IPS DF 4.7 (cell line): ENCODE data around the gene SCGB1D4.

ENCODE experiments used
- DNase-seq: peaks from one replicate; pipeline ENCODE4 v3.0.0-alpha.2; 2013; ENCODE audit warnings: low spot score; ENCODE audit errors: extremely low read depth

SCGB1D4 gene

DNA sequence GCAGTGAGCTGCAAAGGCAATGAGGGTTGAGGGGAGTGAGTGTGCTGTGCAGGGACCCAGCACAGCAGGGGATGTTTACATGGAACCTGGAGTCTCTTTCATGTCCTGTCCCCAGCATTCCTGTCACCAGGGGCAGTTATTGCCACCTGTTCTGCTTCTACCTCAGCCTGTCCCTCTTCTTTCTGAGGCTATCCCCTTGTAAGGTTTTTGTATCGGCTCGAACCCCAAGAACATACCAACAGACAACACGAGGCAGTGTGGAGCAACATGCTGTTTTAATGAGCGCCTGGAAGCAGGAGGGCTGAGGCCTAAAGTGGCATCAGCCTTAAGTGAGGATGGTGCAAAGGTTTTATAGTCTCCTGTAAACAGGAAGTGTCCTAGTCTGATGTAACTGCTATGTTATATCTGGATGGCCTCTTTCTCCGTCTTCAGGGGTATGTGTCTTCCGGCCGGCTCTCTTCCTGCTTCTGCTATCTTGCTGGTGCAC lies 25.0 kb downstream of the SCGB1D4 start:
- no peak for DNase-seq

DNA sequence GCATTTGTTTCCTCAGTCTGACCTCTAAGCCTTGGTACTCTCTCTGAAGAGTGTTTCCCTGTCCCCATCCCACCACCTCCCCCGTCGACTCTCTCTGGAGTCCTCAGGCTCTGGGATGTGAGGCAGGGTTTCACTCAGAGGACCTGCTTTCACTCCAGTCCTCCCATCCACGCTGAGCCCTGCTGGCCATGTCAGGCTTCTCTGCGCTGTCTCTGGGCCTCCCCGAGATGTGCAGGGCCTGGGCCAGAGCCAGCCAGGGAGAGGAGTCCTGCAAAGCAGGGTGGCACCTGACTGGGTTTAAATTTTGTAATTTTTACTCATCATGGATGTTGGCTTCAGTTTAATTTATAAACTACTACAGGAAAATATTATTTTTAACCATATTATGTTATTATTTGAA lies 25.6 kb downstream of the SCGB1D4 start:
- DNase-seq, result no peak

DNA sequence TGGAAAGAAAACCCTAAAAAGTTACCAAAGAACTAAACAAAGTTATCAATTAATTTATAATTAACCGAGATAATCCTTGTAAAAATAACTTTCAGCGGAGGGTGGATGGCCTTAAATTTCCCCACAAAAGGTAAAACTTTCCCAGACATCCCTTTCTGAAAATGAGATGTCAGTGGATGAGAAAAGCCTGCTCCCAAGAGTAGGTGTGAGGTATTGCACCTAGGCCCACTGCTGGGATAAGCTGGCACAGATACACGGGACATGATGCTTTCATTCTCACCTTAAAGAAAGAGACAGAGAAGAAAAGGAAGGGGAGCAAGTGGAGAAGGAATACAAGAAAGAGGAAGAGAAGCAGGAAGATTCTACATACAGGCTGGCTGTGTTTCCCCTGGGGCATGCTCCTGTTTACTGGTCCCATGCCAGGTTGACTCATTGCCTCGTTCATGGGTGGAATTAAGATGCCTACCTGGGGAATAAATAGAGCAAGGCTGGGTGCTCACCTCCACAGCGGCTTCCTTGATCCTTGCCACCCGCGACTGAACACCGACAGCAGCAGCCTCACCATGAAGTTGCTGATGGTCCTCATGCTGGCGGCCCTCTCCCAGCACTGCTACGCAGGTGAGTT lies 29.1 kb downstream of the SCGB1D4 start, which contains the start of gene SCGB2A2:
TSS of gene SCGB2A2 (plus strand) at position 505 of the 625 bp plus-strand sequence. CDS start at position 564, 59 bp downstream.
- no peak for DNase-seq

DNA sequence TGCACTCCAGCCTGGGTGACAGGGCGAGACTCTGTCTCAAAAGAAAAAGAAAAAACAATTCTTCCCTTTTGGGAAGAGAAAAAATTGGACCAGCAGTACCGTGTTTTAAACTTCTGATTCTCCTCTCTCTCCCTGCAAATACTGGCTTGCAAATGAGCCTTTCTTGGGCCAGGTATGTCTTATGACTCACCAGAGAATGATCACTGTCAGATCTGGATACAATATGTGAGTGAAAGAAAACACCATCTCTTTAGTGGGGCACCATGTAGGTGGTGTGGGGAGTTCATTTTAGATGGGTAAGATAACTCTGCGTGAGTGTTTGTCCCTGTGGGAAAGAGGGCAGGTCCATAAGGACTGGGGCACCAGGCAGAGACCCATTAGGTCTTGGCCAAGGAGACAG lies 31.3 kb downstream of the SCGB1D4 start:
- no peak for DNase-seq

DNA sequence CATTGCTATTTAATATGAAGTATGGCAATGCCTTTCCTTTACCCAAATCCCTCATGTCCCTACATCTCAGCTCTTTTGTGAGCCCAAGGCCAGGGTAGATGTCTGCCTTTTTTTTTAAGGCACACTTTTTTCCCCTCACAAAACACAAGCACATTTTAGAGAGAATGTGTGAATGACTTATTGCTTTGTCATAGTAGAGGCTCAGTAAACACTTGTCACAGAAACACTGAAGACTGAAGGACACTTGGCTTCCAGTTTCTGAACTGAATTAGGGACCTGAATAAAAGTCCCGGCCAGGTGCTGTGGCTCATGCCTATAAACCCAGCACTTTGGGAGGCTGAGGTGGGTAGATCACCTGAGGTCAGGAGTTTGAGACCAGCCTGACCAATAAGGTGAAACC lies 31.8 kb downstream of the SCGB1D4 start:
- DNase-seq, result no peak

DNA sequence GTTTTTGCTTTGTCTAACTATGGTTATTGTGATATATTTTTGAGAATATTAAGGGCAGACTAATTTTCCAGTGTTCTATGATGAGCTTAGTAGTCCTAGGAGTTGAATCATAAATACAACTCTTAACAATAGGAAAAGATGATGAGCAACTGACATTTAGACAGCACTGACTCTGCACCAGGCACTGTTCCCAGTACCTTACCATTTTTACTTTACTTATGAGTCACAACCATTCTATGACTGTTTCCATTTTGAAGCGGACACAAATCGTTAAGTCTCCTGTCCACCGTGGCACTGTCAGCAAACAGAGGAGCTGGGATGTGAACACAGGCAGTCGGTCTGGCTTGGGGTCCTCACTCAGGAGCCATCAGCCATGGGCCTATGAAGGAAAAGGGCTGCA lies 32.3 kb downstream of the SCGB1D4 start:
- no peak for DNase-seq

DNA sequence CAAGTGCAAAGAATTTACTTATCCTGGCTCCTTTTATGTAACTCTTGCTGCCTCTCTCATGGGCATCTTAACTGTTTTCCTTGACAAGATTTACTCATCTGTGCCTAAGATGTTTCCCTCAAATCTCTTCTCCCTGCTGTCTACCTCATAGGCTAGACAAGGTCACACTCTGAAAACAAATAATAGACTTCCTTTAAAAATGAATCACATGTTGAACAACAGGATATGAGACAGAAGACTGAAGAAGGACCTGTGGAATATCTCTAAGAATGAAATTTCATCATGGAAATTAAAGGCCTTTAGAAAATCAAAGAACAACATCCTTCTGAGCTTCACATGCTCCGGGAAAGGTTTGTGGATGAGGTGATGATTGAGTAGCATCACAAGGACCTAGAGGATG lies 34.9 kb downstream of the SCGB1D4 start:
- DNase-seq, result no peak

DNA sequence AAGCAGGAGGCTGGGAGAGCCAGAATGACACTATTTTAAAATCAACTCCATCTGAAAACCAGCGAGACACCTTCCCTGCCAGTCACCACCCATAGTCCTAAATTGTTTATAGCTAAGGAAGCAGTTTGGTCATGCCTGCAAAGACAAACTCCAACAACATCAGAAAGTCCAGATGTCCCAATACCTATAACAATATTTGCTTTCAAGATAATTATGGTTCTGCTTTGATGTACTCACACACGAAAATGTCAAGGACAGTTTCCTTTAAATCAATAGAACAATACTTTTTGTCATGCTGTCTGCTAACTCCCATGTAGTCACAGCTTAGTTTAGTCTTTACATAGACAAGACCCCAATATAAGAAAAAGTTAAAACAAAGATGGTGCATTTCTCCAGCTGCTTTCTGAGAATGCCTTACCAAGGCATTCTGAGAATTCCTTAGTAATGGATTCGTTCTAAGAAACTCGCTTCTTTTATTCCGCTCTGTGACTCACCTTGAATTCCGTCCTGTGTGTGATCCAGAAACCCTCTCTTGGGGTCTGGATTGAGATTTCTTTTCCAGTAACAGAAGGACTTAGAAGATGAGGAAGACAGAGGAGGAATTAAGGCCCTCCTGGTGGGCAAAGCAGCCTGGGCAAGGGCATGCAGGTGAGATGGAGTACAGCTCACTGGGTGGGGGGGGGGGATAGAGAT lies 38.5 kb downstream of the SCGB1D4 start:
- no peak for DNase-seq

DNA sequence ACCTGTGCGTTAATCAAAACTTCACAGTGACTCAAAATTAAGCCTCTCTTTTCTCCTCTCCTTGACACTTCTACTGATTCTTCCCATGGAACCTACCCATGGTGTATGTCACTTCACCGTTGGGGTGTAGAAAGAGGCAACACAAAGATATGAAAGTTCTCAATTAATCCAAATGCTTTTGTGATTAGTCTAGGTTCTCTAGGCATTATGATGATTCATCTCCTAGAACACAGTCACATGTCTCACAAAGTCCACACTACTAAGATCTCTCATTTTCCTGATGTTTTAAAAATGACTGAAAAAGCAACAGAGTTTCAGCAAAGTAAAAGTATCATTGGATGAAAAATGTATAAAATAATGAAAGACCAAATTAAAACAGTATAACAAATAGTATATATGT lies 42.6 kb downstream of the SCGB1D4 start:
- DNase-seq, result no peak

DNA sequence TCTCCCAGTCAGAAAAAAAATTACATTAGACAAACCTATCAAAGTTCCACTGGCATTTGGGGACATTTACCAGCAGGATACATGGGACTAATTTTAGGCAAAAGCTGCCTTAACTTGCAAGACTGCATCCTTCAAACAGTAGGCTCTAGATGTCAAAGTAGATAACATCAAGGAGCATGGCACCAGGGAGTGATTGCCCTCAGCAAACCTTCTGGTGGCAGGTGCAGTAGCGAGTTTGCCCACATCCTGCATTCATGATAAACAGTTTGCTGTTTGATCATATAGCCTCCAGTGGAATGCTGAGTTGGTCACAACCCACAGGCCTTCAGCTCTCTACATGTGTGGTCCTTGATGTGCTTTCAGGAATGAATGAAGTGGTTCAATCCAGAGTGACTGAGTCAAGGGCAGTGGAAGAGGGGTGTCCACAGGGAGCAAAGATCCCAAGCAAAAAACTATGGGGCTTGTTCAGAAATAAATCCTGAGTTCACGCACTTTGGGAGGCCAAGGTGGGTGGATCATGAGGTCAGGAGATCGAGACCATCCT lies 44.8 kb downstream of the SCGB1D4 start:
- no peak for DNase-seq

DNA sequence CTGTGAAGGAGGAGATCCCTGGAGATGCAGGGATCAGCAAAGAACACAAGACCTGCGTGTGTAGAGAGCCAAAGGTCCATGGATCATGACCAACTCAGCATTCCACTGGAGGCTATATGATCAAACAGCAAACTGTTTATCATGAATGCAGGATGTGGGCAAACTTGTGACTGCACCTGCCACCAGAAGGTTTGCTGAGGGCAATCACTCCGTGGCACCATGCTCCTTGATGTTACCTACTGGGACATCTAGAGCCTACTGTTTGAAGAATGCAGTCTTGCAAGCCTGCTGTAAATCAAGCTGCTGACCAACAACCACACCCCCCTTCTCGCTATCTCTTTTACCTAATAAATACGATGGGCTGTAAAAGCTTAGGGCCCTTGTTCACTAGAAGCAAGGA lies 47.2 kb downstream of the SCGB1D4 start:
- no peak for DNase-seq
